A549 (cell line): Measurements from ENCODE around the gene IDH3G.
"Not testable (repeated sequence)": the region's sequence is repeated elsewhere in the genome, so short reads cannot be mapped to it uniquely, and the experiment has no call there.

Experiments used
- CTCF ChIP-seq: fragments of >200 bp; sonication (Bioruptor Twin); formaldehyde crosslinking; IDR thresholded peaks from 3 replicates; pipeline ENCODE4 v1.5.1; 2016
- EHF ChIP-seq: fragments of 250-450 bp; sonication (Bioruptor Pico); IDR thresholded peaks from 2 replicates; pipeline ENCODE4 v1.5.0; 2020; ENCODE audit warnings: mild to moderate bottlenecking
- EP300 ChIP-seq, 2 experiments: fragments of >200 bp; sonication (Bioruptor Twin); formaldehyde crosslinking; IDR thresholded peaks; 2 replicates in 1 of 2; 3 replicates in 1 of 2; pipeline ENCODE4 v1.6.1; 2016 to 2017
- ESRRA ChIP-seq: fragments of 150-350 bp; IDR thresholded peaks from 2 replicates; pipeline ENCODE4 v1.6.1; 2014; ENCODE audit warnings: mild to moderate bottlenecking, low read length, borderline replicate concordance
- HMGXB4 ChIP-seq: fragments of 250-450 bp; sonication (Bioruptor Pico); IDR thresholded peaks from 2 replicates; pipeline ENCODE4 v1.5.0; 2021; ENCODE audit warnings: mild to moderate bottlenecking, moderate library complexity, borderline replicate concordance
- JUN ChIP-seq, 2 experiments: fragments of >200 bp; sonication (Bioruptor Twin); formaldehyde crosslinking; IDR thresholded peaks; 2 replicates in 1 of 2; 3 replicates in 1 of 2; pipeline ENCODE4 v1.6.1; 2016 to 2017
- POLR2A ChIP-seq: IDR thresholded peaks from 2 replicates; pipeline ENCODE4 v1.6.1; 2012; ENCODE audit warnings: mild to moderate bottlenecking, low read length
- RAD21 ChIP-seq, 2 experiments: fragments of >200 bp in 1 of 2; sonication (Bioruptor Twin) in 1 of 2; formaldehyde crosslinking in 1 of 2; IDR thresholded peaks in 1 of 2; conservative IDR thresholded peaks in 1 of 2; 2 replicates in 1 of 2; 3 replicates in 1 of 2; pipeline ENCODE4 v1.6.1; 2012 to 2018; ENCODE audit warnings: inconsistent platforms in 1 of 2

GRCh38 chrX:153749017-153749416 is 45.2 kb downstream of the IDH3G start:
- TF ChIP-seq EP300 (IDR thresholded peaks at IDR 0.05); CTCF; EHF (CRISPR knock-in tag); HMGXB4 (CRISPR knock-in tag); JUN (IDR thresholded peaks at IDR 0.05); RAD21 (conservative IDR thresholded peaks at IDR 0.05 in 1 of 2, IDR thresholded peaks at IDR 0.05 in 1 of 2); ESRRA; POLR2A: not testable (repeated sequence)
